ENCODE data around the gene KNG1. TPM values are rescaled to one million over a fixed set of nuclear protein-coding genes. Genes with fewer than 3 reads are reported as not detected.

Gene KNG1
- total RNA-seq, 4 donors from 2014 or later: 1.6 to 2.0 TPM; not detected in 2

DNA sequence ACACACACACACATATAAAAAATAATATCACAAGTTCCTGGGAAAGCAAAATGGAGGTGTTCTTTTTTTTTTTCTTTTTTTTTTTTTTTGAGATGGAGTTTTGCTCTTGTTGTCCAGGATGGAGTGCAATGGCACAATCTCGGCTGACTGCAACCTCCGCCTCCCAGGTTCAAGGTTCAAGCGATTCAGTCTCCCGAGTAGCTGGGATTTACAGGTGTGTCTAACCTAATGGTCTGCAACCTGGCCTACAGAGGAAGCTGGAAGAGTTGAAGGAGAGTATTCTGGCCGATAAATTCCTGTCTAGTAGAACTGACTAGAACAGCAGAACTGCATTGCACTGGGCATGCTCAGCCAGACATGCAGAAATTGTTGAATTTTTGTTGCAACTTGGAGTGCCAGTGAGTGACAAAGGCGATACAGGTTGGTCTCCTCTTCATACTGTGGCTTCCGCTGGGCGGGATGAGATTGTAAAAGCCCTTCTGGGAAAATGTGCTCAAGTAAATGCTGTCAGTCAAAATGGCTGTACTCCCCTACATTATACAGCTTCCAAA lies 43.8 kb downstream of the KNG1 start:
- Histone ChIP-seq H3K27ac (no peak overlapping the region), H3K9me3 (no peaks in the 10 kb centered on the region), H3K36me3 (no peaks in the 10 kb centered on the region), H3K4me3 (no peak overlapping the region), H3K27me3 (no peaks in the 10 kb centered on the region), H3K4me1 (no peaks in the 10 kb centered on the region)
- in situ Hi-C loops (cut with MboI; ENCODE audit: low pct_ligation_motif_present in 1 of 4, low pct_unique_long_range_greater_than_20kb in 1 of 4, low sequenced_read_pairs in 3 of 4) (no loop called here), intact Hi-C loops (cut with DNase I; ENCODE audit: low total_unique reads) (no loop called here)
- 86% methylated on average over 8 of the region's 8 CpGs; no CpG with 5 or more reads in 1 of the 2 donors for WGBS, 2 donors (ENCODE audit: low coverage in 1 of 2)
- no peak for TF ChIP-seq POLR2A (IDR thresholded peaks at IDR 0.05)
- TF ChIP-seq, protein P1, sequence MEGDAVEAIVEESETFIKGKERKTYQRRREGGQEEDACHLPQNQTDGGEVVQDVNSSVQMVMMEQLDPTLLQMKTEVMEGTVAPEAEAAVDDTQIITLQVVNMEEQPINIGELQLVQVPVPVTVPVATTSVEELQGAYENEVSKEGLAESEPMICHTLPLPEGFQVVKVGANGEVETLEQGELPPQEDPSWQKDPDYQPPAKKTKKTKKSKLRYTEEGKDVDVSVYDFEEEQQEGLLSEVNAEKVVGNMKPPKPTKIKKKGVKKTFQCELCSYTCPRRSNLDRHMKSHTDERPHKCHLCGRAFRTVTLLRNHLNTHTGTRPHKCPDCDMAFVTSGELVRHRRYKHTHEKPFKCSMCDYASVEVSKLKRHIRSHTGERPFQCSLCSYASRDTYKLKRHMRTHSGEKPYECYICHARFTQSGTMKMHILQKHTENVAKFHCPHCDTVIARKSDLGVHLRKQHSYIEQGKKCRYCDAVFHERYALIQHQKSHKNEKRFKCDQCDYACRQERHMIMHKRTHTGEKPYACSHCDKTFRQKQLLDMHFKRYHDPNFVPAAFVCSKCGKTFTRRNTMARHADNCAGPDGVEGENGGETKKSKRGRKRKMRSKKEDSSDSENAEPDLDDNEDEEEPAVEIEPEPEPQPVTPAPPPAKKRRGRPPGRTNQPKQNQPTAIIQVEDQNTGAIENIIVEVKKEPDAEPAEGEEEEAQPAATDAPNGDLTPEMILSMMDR (IDR thresholded peaks at IDR 0.05): no peak
- TF ChIP-seq EP300 (IDR thresholded peaks at IDR 0.05; ENCODE audit: low read depth): no peak
- no peak for TF ChIP-seq POLR2AphosphoS5 (IDR thresholded peaks at IDR 0.05)
- DNase-seq: no peak

GRCh38 chr3:186772281-186772694 lies 55.1 kb downstream of the KNG1 start:
- 22 to 23% methylated on average over 5 to 26 of the region's 26 CpGs for WGBS, 2 donors (ENCODE audit: low coverage in 1 of 2)
- Histone ChIP-seq H3K27ac (peak overlapping the region; percentile 38 to 70 (median 66)), H3K9me3 (no peaks in the 10 kb centered on the region), H3K27me3 (peaks cover 4% of the 10 kb centered on the region), H3K36me3 (no peaks in the 10 kb centered on the region), H3K4me3 (peak overlapping the region; percentile 22 to 62 (median 42)), H3K4me1 (peaks cover 0 to 14% (median 7%) of the 10 kb centered on the region in 4 donors)
- no peak for DNase-seq
- intact Hi-C loops (cut with DNase I; ENCODE audit: low total_unique reads): no loop called here
- in situ Hi-C loops (cut with MboI; ENCODE audit: low pct_ligation_motif_present in 1 of 4, low pct_unique_long_range_greater_than_20kb in 1 of 4, low sequenced_read_pairs in 3 of 4): no loop called here
- TF ChIP-seq, protein P1 (IDR thresholded peaks at IDR 0.05): no peak
- no peak for TF ChIP-seq EP300 (IDR thresholded peaks at IDR 0.05; ENCODE audit: low read depth)
- no peak for TF ChIP-seq POLR2AphosphoS5 (IDR thresholded peaks at IDR 0.05)
- TF ChIP-seq POLR2A (IDR thresholded peaks at IDR 0.05): no peak

DNA sequence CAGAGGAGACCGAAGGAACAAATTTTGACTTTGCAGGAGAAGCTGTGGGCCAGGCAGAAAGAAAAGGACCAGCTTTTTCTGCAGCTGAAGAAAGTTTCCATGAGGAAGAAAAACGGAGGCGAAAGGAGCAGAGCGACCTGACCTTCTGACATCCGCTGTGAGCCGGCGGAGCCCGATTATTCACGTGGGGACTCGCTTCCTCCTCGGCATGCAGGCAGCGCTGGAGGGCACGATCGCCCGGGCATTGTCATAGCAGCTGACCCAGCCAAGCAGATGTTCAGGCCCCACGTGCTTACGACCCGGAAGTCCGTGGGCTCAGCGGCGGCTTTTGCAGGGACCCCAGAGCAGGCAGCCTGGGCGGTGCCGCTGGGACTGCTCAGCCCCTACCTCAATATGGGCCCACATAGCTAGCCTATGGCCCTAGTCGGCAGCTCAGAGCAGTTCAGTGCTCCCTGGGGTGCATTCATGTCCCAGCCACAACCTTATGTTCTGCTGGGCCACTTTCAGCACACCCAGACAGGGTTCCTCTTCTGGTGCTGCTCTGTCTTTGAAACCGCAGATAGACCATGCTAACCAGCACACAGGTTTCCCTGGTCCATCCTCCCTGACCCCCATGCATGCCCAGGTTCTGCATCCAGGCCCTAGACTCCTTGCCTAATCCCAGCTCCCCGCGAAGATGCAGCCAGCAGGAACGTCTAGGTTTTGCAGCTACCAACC lies 55.7 kb downstream of the KNG1 start:
- H3K9me3 ChIP-seq: no peaks in the 10 kb centered on the region
- peaks cover 4% of the 10 kb centered on the region for H3K27me3 ChIP-seq
- H3K4me1 ChIP-seq: peaks cover 0 to 14% (median 7%) of the 10 kb centered on the region in 4 donors
- H3K4me3 ChIP-seq: peak overlapping the region; percentile 22 to 62 (median 42)
- TF ChIP-seq POLR2AphosphoS5 (IDR thresholded peaks at IDR 0.05) (peak in 2 of 3 donors; percentile 39 to 50), EP300 (IDR thresholded peaks at IDR 0.05; ENCODE audit: low read depth) (no peak), POLR2A (IDR thresholded peaks at IDR 0.05) (no peak)
- TF ChIP-seq, protein P1 (IDR thresholded peaks at IDR 0.05): no peak
- H3K27ac ChIP-seq: peak overlapping the region; percentile 38 to 70 (median 66)
- H3K36me3 ChIP-seq: no peaks in the 10 kb centered on the region
- intact Hi-C loops (cut with DNase I; ENCODE audit: low total_unique reads) (no loop called here), in situ Hi-C loops (cut with MboI; ENCODE audit: low pct_ligation_motif_present in 1 of 4, low pct_unique_long_range_greater_than_20kb in 1 of 4, low sequenced_read_pairs in 3 of 4) (no loop called here)
- DNase-seq: peak; percentile 79
- 8 to 27% methylated on average over 7 to 28 of the region's 28 CpGs for WGBS, 2 donors (ENCODE audit: low coverage in 1 of 2)

- intact Hi-C loops (cut with DNase I; ENCODE audit: low total_unique reads) (no loop called here), in situ Hi-C loops (cut with MboI; ENCODE audit: low pct_ligation_motif_present in 1 of 4, low pct_unique_long_range_greater_than_20kb in 1 of 4, low sequenced_read_pairs in 3 of 4) (loop anchor here in 1 of 4 donors (25.0 kb wide), 1 partner anchor 664 kb away; the partner anchor contains the start of gene ETV5)
- H3K27ac ChIP-seq: no peak overlapping the region
- WGBS, 2 donors (ENCODE audit: low coverage in 1 of 2): 69 to 100% methylated on average over 1 to 8 of the region's 8 CpGs
- H3K9me3 ChIP-seq: no peaks in the 10 kb centered on the region
- H3K36me3 ChIP-seq: no peaks in the 10 kb centered on the region
- DNase-seq: no peak
- H3K4me3 ChIP-seq: no peak overlapping the region
- H3K4me1 ChIP-seq: peaks cover 0 to 14% (median 7%) of the 10 kb centered on the region in 4 donors
- TF ChIP-seq POLR2AphosphoS5 (IDR thresholded peaks at IDR 0.05): no peak
- TF ChIP-seq, protein P1 (IDR thresholded peaks at IDR 0.05): no peak
- no peak for TF ChIP-seq POLR2A (IDR thresholded peaks at IDR 0.05)
- TF ChIP-seq EP300 (IDR thresholded peaks at IDR 0.05; ENCODE audit: low read depth): no peak
- H3K27me3 ChIP-seq: peaks cover 4% of the 10 kb centered on the region
Observed at GRCh38 chr3:186775999-186776398, 58.8 kb downstream of the KNG1 start.

All from transverse colon (tissue), 4 donors.